Measurements from ENCODE around the gene G6PC1. TPM values are rescaled to one million over a fixed set of nuclear protein-coding genes. Genes with fewer than 3 reads are reported as not detected.
"Not testable (repeated sequence)": the region's sequence is repeated elsewhere in the genome, so short reads cannot be mapped to it uniquely, and the experiment has no call there.

The G6PC1 gene
- total RNA-seq, 1 donor from 2014 or later: not detected

GRCh38 chr17:42920922-42921321 is 20.3 kb downstream of the G6PC1 start:
- intact Hi-C loops (cut with micrococcal nuclease): no loop called here
- ATAC-seq: peak; percentile 37
- peak; percentile 39 for DNase-seq

DNA sequence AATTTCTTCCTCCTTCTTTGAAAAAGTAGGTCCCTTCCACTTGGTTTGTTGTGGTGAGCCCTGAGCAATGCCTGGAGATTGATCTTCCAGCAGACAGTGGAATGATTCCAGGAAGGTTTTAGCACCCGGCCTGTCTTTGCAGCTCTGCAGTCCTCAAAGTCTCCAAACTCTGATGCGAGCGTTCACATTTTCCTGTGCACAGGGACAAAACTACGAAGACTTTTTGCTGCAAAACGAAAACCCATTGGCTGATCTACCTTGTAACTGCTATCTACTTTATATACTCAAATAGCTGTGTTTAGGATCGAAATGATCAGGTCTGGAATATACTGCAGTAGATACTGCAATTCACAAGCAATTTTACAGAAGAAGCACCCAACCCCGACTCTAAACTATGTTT is 21.7 kb downstream of the G6PC1 start:
- intact Hi-C loops (cut with micrococcal nuclease): no loop called here
- ATAC-seq (no peak), DNase-seq (no peak)

DNA sequence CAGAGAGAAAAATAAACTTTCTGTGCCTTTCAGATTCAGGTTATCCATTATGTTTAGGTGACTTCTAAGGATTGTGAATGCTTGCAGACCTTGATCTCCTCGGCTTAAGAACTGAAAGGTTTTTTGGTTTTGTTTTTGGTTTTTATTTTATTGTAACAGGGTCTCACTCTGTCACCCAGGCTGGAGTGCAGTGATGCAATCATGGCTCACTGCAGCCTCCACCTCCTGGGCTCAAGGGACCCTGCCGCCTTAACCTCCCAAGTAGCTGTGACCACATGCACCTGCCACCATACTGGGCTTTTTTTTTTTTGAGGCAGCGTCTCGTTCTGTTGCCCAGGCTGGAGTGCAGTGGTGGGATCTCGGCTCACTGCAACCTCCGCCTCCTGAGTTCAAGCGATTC is 22.9 kb downstream of the G6PC1 start:
- DNase-seq; ATAC-seq; intact Hi-C loops (cut with micrococcal nuclease): not testable (repeated sequence)

- DNase-seq (no peak), ATAC-seq (no peak)
- intact Hi-C loops (cut with micrococcal nuclease): no loop called here
Measured at GRCh38 chr17:42924891-42925290, 24.3 kb downstream of the G6PC1 start.

DNA sequence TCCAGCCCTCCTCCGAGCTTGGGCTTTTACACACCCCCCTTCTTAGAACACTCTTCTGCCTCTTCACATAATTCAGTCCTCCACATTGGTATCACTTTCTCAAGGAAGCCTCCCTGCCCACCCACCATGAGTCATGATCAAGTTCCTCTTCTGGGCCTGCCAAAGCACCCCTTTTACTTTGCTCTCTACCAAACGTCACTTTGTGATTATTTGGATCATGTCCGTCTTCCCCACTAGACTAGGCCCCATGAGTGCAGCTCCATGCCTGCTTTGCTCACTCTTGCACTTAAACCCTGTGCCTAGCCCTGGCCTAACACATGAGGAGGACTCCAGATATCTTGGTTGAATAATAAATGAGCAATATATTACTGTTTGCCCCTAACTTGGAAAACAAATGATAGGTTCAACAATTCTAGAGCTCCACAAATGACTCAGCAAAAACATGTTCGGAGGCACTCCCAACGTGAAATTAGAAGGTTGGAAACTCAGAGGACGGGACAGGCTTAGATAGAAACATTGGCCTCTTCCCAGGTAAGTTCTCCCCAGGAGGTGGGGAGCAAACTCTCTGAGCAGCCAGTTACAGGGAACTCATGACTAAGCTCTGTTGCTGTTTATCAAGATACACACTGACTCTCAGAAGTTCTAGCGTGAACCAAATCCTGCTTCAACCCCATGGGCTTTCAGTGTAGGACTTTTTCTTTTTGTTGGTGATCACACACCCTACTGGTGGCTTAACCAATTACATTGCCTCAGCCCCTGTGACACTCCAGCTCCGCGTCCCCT is 28.3 kb downstream of the G6PC1 start:
- intact Hi-C loops (cut with micrococcal nuclease): no loop called here
- DNase-seq: no peak
- ATAC-seq: peak; percentile 89

- no peak for DNase-seq
- ATAC-seq: no peak
- intact Hi-C loops (cut with micrococcal nuclease): no loop called here
Measured at GRCh38 chr17:42929497-42929844, 28.9 kb downstream of the G6PC1 start.

DNA sequence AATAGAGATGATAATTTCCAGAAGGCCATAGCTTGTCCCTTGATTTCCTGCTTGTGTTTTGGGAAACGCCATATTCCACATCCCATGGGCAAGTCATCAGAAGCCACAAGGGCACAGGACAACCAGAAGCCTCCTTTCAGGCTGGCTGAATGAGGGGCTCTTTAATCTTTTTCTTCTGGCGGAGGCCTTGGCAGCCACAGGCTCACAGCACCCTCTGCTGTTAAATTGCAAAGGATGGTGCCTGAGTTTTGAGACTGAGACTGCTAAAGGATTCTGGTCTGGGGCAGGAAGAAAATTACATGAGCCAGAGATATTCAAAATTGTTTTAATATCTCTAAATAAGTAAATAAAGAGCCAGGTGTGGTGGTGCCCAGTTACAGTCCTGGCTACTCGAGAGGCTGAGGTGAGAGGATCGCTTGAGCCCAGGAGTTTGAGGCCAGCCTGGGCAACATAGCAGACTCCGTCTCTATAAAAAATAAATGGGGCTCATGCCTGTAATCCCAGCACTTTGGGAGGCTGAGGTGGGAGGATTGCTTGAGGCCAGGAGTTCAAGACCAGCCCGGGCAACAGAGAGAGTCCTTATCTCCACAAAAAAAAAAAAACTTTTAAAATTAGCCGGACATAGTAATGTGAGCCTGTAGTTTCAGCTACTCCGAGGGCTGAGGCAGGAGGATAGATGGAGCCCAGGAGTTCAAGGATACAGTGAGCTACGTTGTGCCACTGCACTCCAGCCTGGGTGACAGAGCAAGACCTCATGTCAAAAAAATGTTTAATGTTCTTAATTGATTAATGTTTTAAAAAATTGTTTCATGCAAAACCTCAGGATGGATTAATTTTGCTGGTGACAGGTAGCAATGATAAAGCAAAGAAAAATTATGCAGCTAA is 37.4 kb downstream of the G6PC1 start:
- ATAC-seq (peak; percentile 68), DNase-seq (no peak)
- intact Hi-C loops (cut with micrococcal nuclease): loop anchor here (2.0 kb wide), 1 partner anchor 93 kb away; the partner anchor contains the start of gene AOC2

DNA sequence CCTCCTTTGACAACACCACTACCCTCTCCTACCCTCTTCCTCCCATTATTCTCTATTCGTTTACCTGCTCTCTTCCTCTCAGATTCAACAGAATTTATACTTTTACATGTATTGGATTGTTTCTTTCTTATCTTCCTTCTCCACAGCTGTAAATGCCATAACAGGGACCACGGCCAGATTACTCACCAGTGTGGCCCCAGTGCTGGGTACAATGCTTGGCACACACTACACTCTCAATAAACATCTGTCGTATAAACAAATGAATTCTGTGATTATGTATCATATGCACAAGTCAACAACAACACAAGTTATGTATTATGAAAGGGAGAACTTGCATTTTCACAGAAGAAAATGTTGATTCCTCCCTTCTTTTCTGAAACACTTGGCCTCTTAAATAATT is 43.6 kb downstream of the G6PC1 start:
- DNase-seq (no peak), ATAC-seq (no peak)
- intact Hi-C loops (cut with micrococcal nuclease): no loop called here

- intact Hi-C loops (cut with micrococcal nuclease): no loop called here
- ATAC-seq (no peak), DNase-seq (no peak)
Measured at GRCh38 chr17:42946812-42947211, 46.2 kb downstream of the G6PC1 start.

DNA sequence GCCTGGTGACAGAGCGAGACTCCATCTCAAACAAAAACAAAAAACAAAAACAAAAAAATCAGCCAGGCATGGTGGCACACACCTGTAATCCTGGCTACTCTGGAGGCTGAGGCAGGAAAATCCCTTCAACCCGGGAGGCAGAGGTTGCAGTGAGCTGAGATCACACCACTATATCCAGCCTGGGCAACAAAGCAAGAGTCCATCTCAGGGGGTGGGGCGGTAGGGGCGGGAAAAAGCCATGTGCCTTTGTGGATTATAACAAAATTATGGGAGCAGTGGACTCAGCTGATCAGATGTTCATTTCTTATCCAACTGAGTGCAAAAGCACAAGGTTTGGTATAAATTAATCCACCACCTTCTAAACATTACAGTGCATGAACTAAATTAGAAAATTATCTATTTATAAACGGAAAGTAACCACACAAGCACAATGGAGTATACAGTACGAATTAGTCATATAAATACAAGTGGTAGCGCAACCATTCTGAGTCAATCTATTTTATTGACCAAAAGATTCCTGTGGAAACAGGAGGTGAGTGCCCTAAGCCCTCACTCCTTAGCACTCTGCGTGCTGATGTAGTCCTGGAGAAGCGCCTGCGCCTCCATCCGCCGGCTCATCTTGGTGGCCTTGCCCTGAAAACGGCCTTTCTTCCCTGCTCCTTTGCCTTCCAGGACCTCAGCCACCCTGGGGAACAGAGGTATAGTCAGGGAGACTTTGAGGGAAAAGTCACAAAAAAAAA is 49.6 kb downstream of the G6PC1 start:
- DNase-seq (no peak), ATAC-seq (no peak)
- intact Hi-C loops (cut with micrococcal nuclease): no loop called here

Other genes with a start within 250 kb of the G6PC1 start
- gene TUBG2, start 241.5 kb upstream of the G6PC1 start, total RNA-seq: 17.1 TPM
- 35.7 TPM for gene PLEKHH3, start 223.8 kb upstream of the G6PC1 start, total RNA-seq
- gene CCR10, start 219.0 kb upstream of the G6PC1 start, total RNA-seq: 1.7 TPM
- 7.0 TPM for gene CNTNAP1, start 218.3 kb upstream of the G6PC1 start, total RNA-seq
- gene EZH1, start 155.8 kb upstream of the G6PC1 start, total RNA-seq: 49.6 TPM
- gene RAMP2, start 139.6 kb upstream of the G6PC1 start, total RNA-seq: 39.3 TPM
- gene VPS25, start 127.3 kb upstream of the G6PC1 start, total RNA-seq: 29.6 TPM
- not detected for gene WNK4, start 120.2 kb upstream of the G6PC1 start, total RNA-seq
- 70.4 TPM for gene COA3, start 102.1 kb upstream of the G6PC1 start, total RNA-seq
- gene CNTD1, start 101.9 kb upstream of the G6PC1 start, total RNA-seq: 0.10 TPM
- 76.8 TPM for gene BECN1, start 76.5 kb upstream of the G6PC1 start, total RNA-seq
- 71.2 TPM for gene PSME3, start 67.4 kb upstream of the G6PC1 start, total RNA-seq
- 0.40 TPM for gene AOC2, start 56.2 kb upstream of the G6PC1 start, total RNA-seq
- 6.1 TPM for gene AOC3, start 49.6 kb upstream of the G6PC1 start, total RNA-seq
- gene AARSD1, start 63.7 kb downstream of the G6PC1 start, total RNA-seq: 31.5 TPM
- 50.7 TPM for gene PTGES3L, start 79.3 kb downstream of the G6PC1 start, total RNA-seq
- 12.7 TPM for gene RUNDC1, start 79.8 kb downstream of the G6PC1 start, total RNA-seq
- gene RPL27, start 97.6 kb downstream of the G6PC1 start, total RNA-seq: 694 TPM
- 13.2 TPM for gene IFI35, start 106.0 kb downstream of the G6PC1 start, total RNA-seq
- 77.0 TPM for gene VAT1, start 121.6 kb downstream of the G6PC1 start, total RNA-seq
- gene RND2, start 124.4 kb downstream of the G6PC1 start, total RNA-seq: 0.82 TPM
- gene BRCA1, start 224.6 kb downstream of the G6PC1 start, total RNA-seq: 6.8 TPM

Measured in left ventricle myocardium superior (tissue), 1 donor.